ENCODE results near the gene CDH12.
A peak's percentile ranks its signal among the peaks of the same experiment; 100 is the strongest.
"Not testable (repeated sequence)": the region's sequence is repeated elsewhere in the genome, so short reads cannot be mapped to it uniquely, and the experiment has no call there.

The CDH12 gene

GRCh38 chr5:22837803-22838202 is 15.3 kb downstream of the CDH12 start:
- DNase-seq, result no peak
- no peak for TF ChIP-seq GATA1 (IDR thresholded peaks at IDR 0.05; ENCODE audit: low read depth, low read length)
- TF ChIP-seq POLR2A (IDR thresholded peaks at IDR 0.05; ENCODE audit: low read length), result no peak

GRCh38 chr5:22835686-22836085 is 17.5 kb downstream of the CDH12 start:
- TF ChIP-seq GATA1 (IDR thresholded peaks at IDR 0.05; ENCODE audit: low read depth, low read length), result no peak
- no peak for TF ChIP-seq POLR2A (IDR thresholded peaks at IDR 0.05; ENCODE audit: low read length)
- DNase-seq, result no peak

- DNase-seq, result no peak
- no peak for TF ChIP-seq GATA1 (IDR thresholded peaks at IDR 0.05; ENCODE audit: low read depth, low read length)
- no peak for TF ChIP-seq POLR2A (IDR thresholded peaks at IDR 0.05; ENCODE audit: low read length)
Observed at GRCh38 chr5:22793463-22793862, 59.7 kb downstream of the CDH12 start.

- no peak for DNase-seq
- TF ChIP-seq GATA1 (IDR thresholded peaks at IDR 0.05; ENCODE audit: low read depth, low read length), result no peak
Observed at GRCh38 chr5:22787807-22788206, 65.3 kb downstream of the CDH12 start.

- no peak for DNase-seq
- TF ChIP-seq POLR2A (IDR thresholded peaks at IDR 0.05; ENCODE audit: low read length), result no peak
- no peak for TF ChIP-seq GATA1 (IDR thresholded peaks at IDR 0.05; ENCODE audit: low read depth, low read length)
Observed at GRCh38 chr5:22787398-22787797, 65.7 kb downstream of the CDH12 start.

GRCh38 chr5:22780756-22781155 is 72.4 kb downstream of the CDH12 start:
- TF ChIP-seq POLR2A (IDR thresholded peaks at IDR 0.05; ENCODE audit: low read length) (no peak), GATA1 (IDR thresholded peaks at IDR 0.05; ENCODE audit: low read depth, low read length) (no peak)
- no peak for DNase-seq

GRCh38 chr5:22779499-22779898 is 73.6 kb downstream of the CDH12 start:
- no peak for TF ChIP-seq GATA1 (IDR thresholded peaks at IDR 0.05; ENCODE audit: low read depth, low read length)
- no peak for TF ChIP-seq POLR2A (IDR thresholded peaks at IDR 0.05; ENCODE audit: low read length)
- DNase-seq, result no peak

GRCh38 chr5:22776285-22776684 is 76.9 kb downstream of the CDH12 start:
- no peak for DNase-seq
- no peak for TF ChIP-seq GATA1 (IDR thresholded peaks at IDR 0.05; ENCODE audit: low read depth, low read length)
- TF ChIP-seq POLR2A (IDR thresholded peaks at IDR 0.05; ENCODE audit: low read length), result no peak

GRCh38 chr5:22774214-22774613 is 78.9 kb downstream of the CDH12 start:
- not testable (repeated sequence) for DNase-seq

- no peak for DNase-seq
- TF ChIP-seq POLR2A (IDR thresholded peaks at IDR 0.05; ENCODE audit: low read length), result no peak
- no peak for TF ChIP-seq GATA1 (IDR thresholded peaks at IDR 0.05; ENCODE audit: low read depth, low read length)
Observed at GRCh38 chr5:22764736-22765135, 88.4 kb downstream of the CDH12 start.

GRCh38 chr5:22757776-22758175 is 95.4 kb downstream of the CDH12 start:
- peak; percentile 19 to 66 for DNase-seq
- TF ChIP-seq POLR2A (IDR thresholded peaks at IDR 0.05; ENCODE audit: low read length) (no peak), GATA1 (IDR thresholded peaks at IDR 0.05; ENCODE audit: low read depth, low read length) (no peak)

- peak; percentile 26 to 75 for DNase-seq
- TF ChIP-seq POLR2A (IDR thresholded peaks at IDR 0.05; ENCODE audit: low read length) (no peak), GATA1 (IDR thresholded peaks at IDR 0.05; ENCODE audit: low read depth, low read length) (no peak)
Observed at GRCh38 chr5:22754155-22754554, 99.0 kb downstream of the CDH12 start.

- TF ChIP-seq POLR2A (IDR thresholded peaks at IDR 0.05; ENCODE audit: low read length) (no peak), GATA1 (IDR thresholded peaks at IDR 0.05; ENCODE audit: low read depth, low read length) (no peak)
- no peak for DNase-seq
Observed at GRCh38 chr5:22751536-22751935, 101.6 kb downstream of the CDH12 start.

- no peak for TF ChIP-seq POLR2A (IDR thresholded peaks at IDR 0.05; ENCODE audit: low read length)
- TF ChIP-seq GATA1 (IDR thresholded peaks at IDR 0.05; ENCODE audit: low read depth, low read length), result no peak
- no peak for DNase-seq
Observed at GRCh38 chr5:22736443-22737003, 116.6 kb downstream of the CDH12 start.

GRCh38 chr5:22734907-22735306 is 118.2 kb downstream of the CDH12 start:
- no peak for DNase-seq
- TF ChIP-seq GATA1 (IDR thresholded peaks at IDR 0.05; ENCODE audit: low read depth, low read length), result no peak
- TF ChIP-seq POLR2A (IDR thresholded peaks at IDR 0.05; ENCODE audit: low read length), result no peak

- TF ChIP-seq POLR2A (IDR thresholded peaks at IDR 0.05; ENCODE audit: low read length) (no peak), GATA1 (IDR thresholded peaks at IDR 0.05; ENCODE audit: low read depth, low read length) (no peak)
- DNase-seq, result no peak
Observed at GRCh38 chr5:22728610-22729009, 124.5 kb downstream of the CDH12 start.

Measured in erythroblast (primary cell).